ENCODE results near the gene PPP1R13L. TPM values are rescaled to one million over a fixed set of nuclear protein-coding genes. Genes with fewer than 3 reads are reported as not detected.

PPP1R13L gene
- total and polyA plus RNA-seq, 8 donors: 12.9 to 51.4 (median 17.0) TPM

- peaks cover 0 to 60% of the 10 kb centered on the region in 2 donors for H3K27me3 ChIP-seq
- H3K27ac ChIP-seq: no peak overlapping the region
Observed at GRCh38 chr19:45401815-45402214, 3.1 kb downstream of the PPP1R13L start.

GRCh38 chr19:45400192-45400591 is 4.7 kb downstream of the PPP1R13L start:
- Histone ChIP-seq H3K4me1 (peaks cover 19 to 50% of the 10 kb centered on the region in 2 donors), H3K27me3 (peaks cover 0 to 70% of the 10 kb centered on the region in 2 donors), H3K4me3 (no peak overlapping the region), H3K36me3 (peaks cover 0 to 14% of the 10 kb centered on the region in 2 donors), H3K27ac (no peak overlapping the region), H3K9me3 (no peaks in the 10 kb centered on the region)
- ATAC-seq: no peak
- intact Hi-C loops (cut with DNase I): no loop called here
- TF ChIP-seq CTCF (IDR thresholded peaks at IDR 0.05): no peak
- no peak for DNase-seq

More at GRCh38 chr19:45401815-45402214, 3.1 kb downstream of the PPP1R13L start:
- Histone ChIP-seq H3K36me3 (peaks cover 0 to under 1% of the 10 kb centered on the region in 2 donors), H3K9me3 (no peaks in the 10 kb centered on the region), H3K4me3 (no peak overlapping the region), H3K4me1 (peaks cover 21 to 57% of the 10 kb centered on the region in 2 donors)
- DNase-seq: no peak
- no peak for ATAC-seq
- TF ChIP-seq CTCF (IDR thresholded peaks at IDR 0.05): no peak
- intact Hi-C loops (cut with DNase I): no loop called here

GRCh38 chr19:45395821-45396617 is 8.8 kb downstream of the PPP1R13L start:
- DNase-seq: no peak
- peaks cover 0 to 21% of the 10 kb centered on the region in 2 donors for H3K36me3 ChIP-seq
- H3K4me1 ChIP-seq: peaks cover 0 to 16% of the 10 kb centered on the region in 2 donors
- H3K4me3 ChIP-seq: no peak overlapping the region
- no peak for ATAC-seq
- no peak for TF ChIP-seq CTCF (IDR thresholded peaks at IDR 0.05)
- no peaks in the 10 kb centered on the region for H3K9me3 ChIP-seq
- intact Hi-C loops (cut with DNase I): no loop called here
- H3K27me3 ChIP-seq: peaks cover 0 to 34% of the 10 kb centered on the region in 2 donors
- H3K27ac ChIP-seq: no peak overlapping the region

GRCh38 chr19:45391871-45392665 is 12.8 kb downstream of the PPP1R13L start:
- no peak overlapping the region for H3K4me3 ChIP-seq
- no peaks in the 10 kb centered on the region for H3K9me3 ChIP-seq
- peaks cover 0 to 21% of the 10 kb centered on the region in 2 donors for H3K36me3 ChIP-seq
- H3K4me1 ChIP-seq: no peaks in the 10 kb centered on the region
- no peak for DNase-seq
- intact Hi-C loops (cut with DNase I): no loop called here
- no peak overlapping the region for H3K27ac ChIP-seq
- TF ChIP-seq CTCF (IDR thresholded peaks at IDR 0.05): no peak
- ATAC-seq: no peak
- peaks cover 0 to 26% of the 10 kb centered on the region in 2 donors for H3K27me3 ChIP-seq

GRCh38 chr19:45391346-45391745 is 13.5 kb downstream of the PPP1R13L start:
- Histone ChIP-seq H3K36me3 (peaks cover 0 to 16% of the 10 kb centered on the region in 2 donors), H3K4me3 (no peak overlapping the region), H3K9me3 (no peaks in the 10 kb centered on the region), H3K27me3 (peaks cover 0 to 26% of the 10 kb centered on the region in 2 donors), H3K4me1 (no peaks in the 10 kb centered on the region), H3K27ac (no peak overlapping the region)
- ATAC-seq (peak; percentile 15), DNase-seq (no peak)
- no peak for TF ChIP-seq CTCF (IDR thresholded peaks at IDR 0.05)
- intact Hi-C loops (cut with DNase I): no loop called here
